OCI-LY7 (cell line): ENCODE data around the gene DHX38.

ENCODE experiments used
- CTCF ChIP-seq: fragments of 200-600 bp; sonication (generic); conservative IDR thresholded peaks from 2 replicates; pipeline ENCODE4 v1.5.1; 2014; ENCODE audit warnings: mild to moderate bottlenecking, antibody characterized with exemption, low read length, moderate library complexity, mixed read lengths
- EZH2phosphoT487 ChIP-seq: fragments of 200-600 bp; sonication (generic); IDR thresholded peaks from 2 replicates; pipeline ENCODE4 v1.6.1; 2018; ENCODE audit warnings: low read depth, borderline replicate concordance, mild to moderate bottlenecking, mixed run types, antibody characterized with exemption, low read length, moderate library complexity, mixed read lengths

- no peak for TF ChIP-seq CTCF
- TF ChIP-seq EZH2phosphoT487, result no peak
These were observed 28.7 kb downstream of the DHX38 start for GRCh38 chr16:72122308-72122707.
